Esophagus muscularis mucosa (tissue), 4 donors: ENCODE data around the gene DYNLT4. TPM values are rescaled to one million over a fixed set of nuclear protein-coding genes. Genes with fewer than 3 reads are reported as not detected.

Experiments
- DNase-seq: peaks from one replicate; pipeline ENCODE4 v3.0.0-alpha.2; 2017; ENCODE audit errors: extremely low spot score
- H3K27ac ChIP-seq, 4 donors: fragments of 200-600 bp; sonication (generic); replicated peaks in 1 of 4; 1 replicate in 3 of 4; 2 replicates in 1 of 4; pipeline ENCODE4 v1.5.1; 2016 to 2019; ENCODE audit warnings: mild to moderate bottlenecking in 1 of 4
- H3K27me3 ChIP-seq, 4 donors: fragments of 200-600 bp; sonication (generic); one replicate each; pipeline versions ENCODE4 v1.5.1 to v1.6.0; 2016 to 2019
- H3K36me3 ChIP-seq, 4 donors: fragments of 200-600 bp; sonication (generic); one replicate each; pipeline ENCODE4 v1.5.1; 2016 to 2019
- H3K4me1 ChIP-seq, 4 donors: fragments of 200-600 bp; sonication (generic); one replicate each; pipeline ENCODE4 v1.5.1; 2016 to 2019
- H3K4me3 ChIP-seq, 4 donors: fragments of 200-600 bp; sonication (generic); 1 replicate in 2 of 4; 2 replicates in 2 of 4; pipeline ENCODE4 v1.5.1; 2016 to 2019; ENCODE audit warnings: mild to moderate bottlenecking in 4 of 4, moderate library complexity in 1 of 4
- H3K9me3 ChIP-seq, 4 donors: fragments of 200-600 bp; sonication (generic); 1 replicate in 3 of 4; 2 replicates in 1 of 4; pipeline ENCODE4 v1.5.1; 2016 to 2019
- EP300 ChIP-seq: sonication (generic); formaldehyde crosslinking; IDR thresholded peaks from one replicate; pipeline ENCODE4 v1.6.1; 2017; ENCODE audit warnings: antibody characterized with exemption
- POLR2A ChIP-seq: fragments of 450-650 bp; IDR thresholded peaks from one replicate; pipeline ENCODE4 v1.6.1; 2017; ENCODE audit warnings: antibody characterized with exemption, moderate library complexity, mild to moderate bottlenecking, low read depth
- POLR2AphosphoS5 ChIP-seq, 2 donors: sonication (generic); formaldehyde crosslinking; IDR thresholded peaks; one replicate each; pipeline ENCODE4 v1.6.1; 2017; ENCODE audit warnings: antibody characterized with exemption in 2 of 2
- WGBS: methylation state at CpG from one replicate; pipeline ENCODE4 v1.1.5; 2018; 5-methylcytosine and 5-hydroxymethylcytosine counted together
- intact Hi-C: fragments of 100-400 bp; cut with DNase I; formaldehyde crosslinking; loops from one replicate; pipeline ENCODE4 v1.15.1; 2023
- total RNA-seq, 4 donors: library from RNA; depleted of rRNA; stranded (reverse); fragments of >200 nt; gene quantifications; one replicate each; pipeline versions ENCODE4 v1.1.0 to v1.2.1, GENCODE V29; 2016
- TF ChIP-seq, protein P1 (sequence below), 3 experiments: fragments of 200-600 bp in 2 of 3; fragments of 450-650 bp in 1 of 3; sonication (generic) in 2 of 3; IDR thresholded peaks; one replicate each; pipeline ENCODE4 v1.5.1; 2017 to 2019; ENCODE audit warnings: antibody characterized with exemption in 3 of 3, mild to moderate bottlenecking in 2 of 3, moderate library complexity in 1 of 3

The DYNLT4 gene
- total RNA-seq, 4 donors from 2014 or later = 0.83 TPM; not detected in 3

DNA sequence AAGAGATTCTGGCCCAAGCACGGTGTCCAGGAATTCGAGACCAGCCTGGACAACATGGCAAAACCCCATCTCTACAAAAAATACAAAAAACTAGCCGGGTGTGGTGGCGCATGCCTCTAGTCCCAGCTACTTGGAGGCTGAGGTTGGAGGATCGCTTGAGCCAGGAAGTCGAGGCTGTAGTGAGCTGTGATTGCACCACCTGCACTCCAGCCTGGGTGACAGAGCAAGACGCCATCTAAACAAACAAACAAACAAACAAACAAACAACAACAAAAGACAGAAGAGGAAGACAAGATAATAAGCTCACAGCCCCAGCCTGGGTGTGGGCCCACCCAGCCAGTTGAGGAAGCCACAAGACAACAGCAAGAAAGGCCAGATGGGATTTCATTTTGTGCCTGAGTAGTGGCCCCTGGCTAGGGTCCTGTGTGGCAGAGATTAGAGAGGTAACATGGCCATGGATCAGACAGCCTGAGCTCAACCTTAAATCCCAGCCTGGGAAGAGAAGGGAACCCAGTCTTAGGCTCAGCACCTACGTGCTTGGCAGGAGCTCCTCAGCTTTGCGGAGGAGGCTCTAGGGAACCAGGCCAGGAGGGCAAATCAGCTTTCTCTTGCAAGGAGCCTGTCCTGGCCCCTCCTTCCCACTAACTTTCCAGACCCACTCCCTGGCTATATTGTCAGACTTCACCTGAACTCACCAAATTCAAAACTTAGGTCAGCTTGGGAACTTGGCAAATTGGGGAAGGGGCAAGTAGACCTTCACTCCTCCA, 14.2 kb downstream of the DYNLT4 start:
- no peak for DNase-seq
- TF ChIP-seq EP300 = no peak

DNA sequence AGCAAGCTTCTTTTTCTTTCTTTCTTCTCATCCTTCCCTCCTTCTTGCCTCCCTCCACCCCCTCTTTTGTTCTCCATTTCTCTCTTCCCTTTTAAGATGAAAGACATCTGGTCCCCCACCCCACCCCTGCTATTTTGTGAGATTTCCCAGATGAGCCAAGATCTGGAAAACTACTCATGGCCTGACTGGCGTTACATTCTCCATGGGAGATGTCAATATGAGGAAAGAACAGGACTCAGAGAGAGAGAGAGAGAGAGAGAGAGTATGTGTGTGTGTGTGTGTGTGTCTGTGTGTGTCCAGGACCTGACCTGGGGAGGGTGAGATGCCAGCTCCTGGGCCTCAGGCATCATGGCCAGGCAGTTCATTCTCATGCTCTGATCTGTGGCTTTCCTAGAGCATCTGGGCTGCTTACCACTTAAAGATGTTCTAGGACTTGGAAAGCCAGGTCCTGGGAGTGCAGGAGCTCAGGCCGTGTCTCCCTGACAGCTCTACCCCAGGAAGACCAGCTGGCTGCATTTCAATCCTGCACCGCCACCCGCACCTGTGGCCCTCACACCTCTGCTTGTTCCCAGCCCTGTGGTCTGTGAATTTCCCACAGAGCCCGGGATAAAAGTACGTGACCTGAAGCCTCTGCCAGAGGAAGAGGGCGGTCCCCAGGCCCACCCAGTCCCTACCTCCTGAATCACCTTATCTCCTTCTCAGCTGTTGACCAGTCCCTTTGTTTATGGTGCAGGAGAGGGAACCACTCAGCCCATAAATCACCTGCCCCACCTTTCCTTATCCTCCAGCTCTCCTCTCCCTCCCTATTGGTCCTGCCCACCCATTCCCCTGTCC, 16.0 kb downstream of the DYNLT4 start:
- intact Hi-C loops = no loop called here
- Histone ChIP-seq H3K9me3 (no peaks in the 10 kb centered on the region), H3K27ac (no peak overlapping the region), H3K4me1 (peaks cover 6 to 12% (median 7%) of the 10 kb centered on the region in 4 donors), H3K4me3 (no peak overlapping the region), H3K27me3 (no peaks in the 10 kb centered on the region), H3K36me3 (no peaks in the 10 kb centered on the region)
- WGBS = 77% methylated on average over 6 of the region's 7 CpGs
- DNase-seq = no peak
- TF ChIP-seq EP300 (no peak), POLR2A (no peak), POLR2AphosphoS5 (IDR thresholded peaks at IDR 0.05) (no peak)
- TF ChIP-seq, protein P1, sequence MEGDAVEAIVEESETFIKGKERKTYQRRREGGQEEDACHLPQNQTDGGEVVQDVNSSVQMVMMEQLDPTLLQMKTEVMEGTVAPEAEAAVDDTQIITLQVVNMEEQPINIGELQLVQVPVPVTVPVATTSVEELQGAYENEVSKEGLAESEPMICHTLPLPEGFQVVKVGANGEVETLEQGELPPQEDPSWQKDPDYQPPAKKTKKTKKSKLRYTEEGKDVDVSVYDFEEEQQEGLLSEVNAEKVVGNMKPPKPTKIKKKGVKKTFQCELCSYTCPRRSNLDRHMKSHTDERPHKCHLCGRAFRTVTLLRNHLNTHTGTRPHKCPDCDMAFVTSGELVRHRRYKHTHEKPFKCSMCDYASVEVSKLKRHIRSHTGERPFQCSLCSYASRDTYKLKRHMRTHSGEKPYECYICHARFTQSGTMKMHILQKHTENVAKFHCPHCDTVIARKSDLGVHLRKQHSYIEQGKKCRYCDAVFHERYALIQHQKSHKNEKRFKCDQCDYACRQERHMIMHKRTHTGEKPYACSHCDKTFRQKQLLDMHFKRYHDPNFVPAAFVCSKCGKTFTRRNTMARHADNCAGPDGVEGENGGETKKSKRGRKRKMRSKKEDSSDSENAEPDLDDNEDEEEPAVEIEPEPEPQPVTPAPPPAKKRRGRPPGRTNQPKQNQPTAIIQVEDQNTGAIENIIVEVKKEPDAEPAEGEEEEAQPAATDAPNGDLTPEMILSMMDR (IDR thresholded peaks at IDR 0.05) = no peak

More for the DNA sequence above, 14.2 kb downstream of the DYNLT4 start:
- Histone ChIP-seq H3K27ac (no peak overlapping the region), H3K27me3 (no peaks in the 10 kb centered on the region), H3K36me3 (no peaks in the 10 kb centered on the region), H3K9me3 (no peaks in the 10 kb centered on the region), H3K4me3 (no peak overlapping the region), H3K4me1 (peaks cover 0 to 5% (median 0%) of the 10 kb centered on the region in 4 donors)
- intact Hi-C loops = no loop called here
- 80% methylated on average over 9 of the region's 9 CpGs for WGBS

DNA sequence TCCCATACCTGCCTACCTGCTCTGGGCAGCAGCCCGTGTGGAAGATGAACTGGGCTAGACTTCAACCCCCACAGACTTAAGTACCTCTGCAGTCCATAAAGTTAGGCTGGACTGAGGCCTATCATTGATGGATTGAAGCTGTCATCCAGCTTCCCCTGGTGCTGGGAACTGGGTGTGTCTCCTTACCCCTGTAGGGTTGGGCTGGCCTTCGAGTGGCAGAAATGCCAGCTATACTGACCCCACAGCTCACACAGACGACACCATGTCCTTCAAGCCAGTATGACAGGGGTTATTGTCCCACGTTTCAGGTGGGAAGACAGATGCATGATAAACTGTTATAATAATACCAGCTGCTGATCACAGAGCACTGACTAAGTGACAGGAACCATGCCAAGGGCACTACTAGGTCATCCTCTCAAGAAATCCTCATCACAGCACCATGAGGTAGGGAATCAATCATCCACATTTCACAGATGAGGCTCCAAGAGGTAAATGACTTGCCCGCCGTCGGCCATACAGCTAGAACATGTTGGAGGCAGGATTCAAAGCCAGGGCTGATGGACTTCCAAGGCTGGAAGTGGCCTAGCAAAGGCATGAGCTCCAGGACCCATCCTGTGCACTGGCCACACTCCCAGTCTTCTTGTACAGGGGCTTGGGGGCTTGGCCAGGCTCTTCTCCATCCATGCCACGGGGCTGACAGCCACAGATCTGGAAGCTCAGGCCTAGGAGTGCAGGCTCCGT, 18.9 kb downstream of the DYNLT4 start, which contains the start of gene BEST4:
TSS of gene BEST4 (minus strand) at position 51 of the 741 bp plus-strand sequence. CDS start 465 bp downstream, outside the sequence.
- DNase-seq = no peak
- peaks cover 33 to 36% (median 35%) of the 10 kb centered on the region in 4 donors for H3K4me1 ChIP-seq

DNA sequence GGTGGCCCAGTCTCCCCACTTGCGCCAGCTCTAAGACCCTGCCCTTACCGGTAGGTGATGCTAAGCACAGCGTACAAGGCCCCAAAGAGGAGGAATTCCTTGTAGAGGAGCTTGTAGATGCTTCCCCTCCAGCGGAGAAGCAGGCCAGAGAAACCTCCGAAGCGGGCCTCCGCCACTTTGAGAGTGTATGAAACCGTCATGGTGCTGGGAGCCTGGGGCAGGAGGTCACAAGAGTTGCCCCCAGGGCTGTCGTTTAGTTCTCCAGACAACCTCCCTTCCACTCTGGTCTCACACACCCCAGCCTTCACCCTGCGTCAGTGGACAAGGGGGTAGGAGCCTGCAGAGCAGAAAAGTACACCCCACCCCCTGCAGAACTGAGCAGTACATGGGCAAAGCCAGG, 19.6 kb downstream of the DYNLT4 start:
- WGBS = 95% methylated on average over 10 of the region's 10 CpGs
- no peak for DNase-seq
- TF ChIP-seq, protein P1 (IDR thresholded peaks at IDR 0.05) = no peak
- TF ChIP-seq POLR2AphosphoS5 (IDR thresholded peaks at IDR 0.05) = no peak
- TF ChIP-seq EP300 = no peak
- TF ChIP-seq POLR2A = no peak

More for the DNA sequence above, 18.9 kb downstream of the DYNLT4 start, which contains the start of gene BEST4:
- TF ChIP-seq, protein P1 (IDR thresholded peaks at IDR 0.05) = no peak
- Histone ChIP-seq H3K36me3 (no peaks in the 10 kb centered on the region), H3K27ac (peak within 1 kb of the TSS in 2 of 4 donors; percentile 68 to 70), H3K9me3 (no peaks in the 10 kb centered on the region), H3K27me3 (no peaks in the 10 kb centered on the region), H3K4me3 (no peak within 1 kb of the TSS)
- intact Hi-C loops = loop anchor here (5.0 kb wide), 2 partner anchors 34 to 224 kb away; partner anchors contain the start of genes HECTD3 and UROD
- 91% methylated on average over 6 of the region's 9 CpGs for WGBS

More for the DNA sequence above, 19.6 kb downstream of the DYNLT4 start:
- Histone ChIP-seq H3K9me3 (no peaks in the 10 kb centered on the region), H3K27ac (no peak overlapping the region), H3K4me3 (no peak overlapping the region), H3K4me1 (peaks cover 33 to 40% (median 36%) of the 10 kb centered on the region in 4 donors), H3K36me3 (no peaks in the 10 kb centered on the region), H3K27me3 (no peaks in the 10 kb centered on the region)
- intact Hi-C loops = loop anchor here (5.0 kb wide), 2 partner anchors 35 to 225 kb away; partner anchors contain the start of genes HECTD3 and UROD
